ENCODE measurements around the gene TNFRSF8. TPM values are rescaled to one million over a fixed set of nuclear protein-coding genes. Genes with fewer than 3 reads are reported as not detected.

TNFRSF8 gene
- total and polyA plus RNA-seq, 2 donors, result 0.26 to 1.5 TPM

DNA sequence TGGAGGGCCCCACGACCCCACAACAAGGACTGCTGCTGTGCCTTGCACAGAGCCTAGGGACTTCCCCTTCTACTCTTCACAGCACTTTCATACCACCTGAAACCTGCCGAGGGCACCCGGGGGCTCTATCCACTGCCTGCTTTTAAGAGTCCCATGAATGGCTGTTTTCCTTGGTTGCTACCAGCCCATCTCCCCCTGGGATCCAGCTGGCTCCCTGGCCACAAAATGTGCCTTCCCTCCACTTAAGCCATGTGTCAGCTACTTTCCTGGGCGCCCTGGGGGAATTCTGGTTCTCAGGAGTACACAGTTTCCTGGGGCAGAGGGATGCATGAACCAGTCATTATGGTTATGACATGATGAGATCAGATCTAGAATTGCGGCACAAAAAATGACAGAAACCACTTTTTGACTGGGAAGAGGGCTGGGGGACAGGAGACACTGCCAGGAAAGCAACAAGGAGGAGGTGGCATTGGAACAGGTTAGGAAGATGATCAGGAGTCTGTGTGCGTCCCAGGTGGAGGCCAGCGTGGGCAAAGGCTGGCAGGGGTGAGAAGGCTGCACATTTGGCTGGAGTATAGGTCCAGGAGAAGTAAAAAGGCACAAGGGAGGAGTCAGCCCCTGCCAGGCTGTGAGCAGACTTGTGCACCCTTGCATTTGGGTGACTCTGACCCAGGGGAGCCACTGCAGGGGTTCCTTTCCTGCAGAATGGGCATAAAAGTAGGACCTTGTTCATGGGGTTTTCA, 3.2 kb upstream of the TNFRSF8 start:
- no peaks in the 10 kb centered on the region for H3K4me1 ChIP-seq (ENCODE audit: insufficient read depth)
- no peak overlapping the region for H3K27ac ChIP-seq (ENCODE audit: low read depth)
- H3K4me3 ChIP-seq (ENCODE audit: low read depth, low read length), result no peak overlapping the region
- no peaks in the 10 kb centered on the region for H3K36me3 ChIP-seq (ENCODE audit: insufficient read depth)
- WGBS, result 67% methylated on average over 7 of the region's 7 CpGs
- no peak for DNase-seq (ENCODE audit: extremely low spot score)

DNA sequence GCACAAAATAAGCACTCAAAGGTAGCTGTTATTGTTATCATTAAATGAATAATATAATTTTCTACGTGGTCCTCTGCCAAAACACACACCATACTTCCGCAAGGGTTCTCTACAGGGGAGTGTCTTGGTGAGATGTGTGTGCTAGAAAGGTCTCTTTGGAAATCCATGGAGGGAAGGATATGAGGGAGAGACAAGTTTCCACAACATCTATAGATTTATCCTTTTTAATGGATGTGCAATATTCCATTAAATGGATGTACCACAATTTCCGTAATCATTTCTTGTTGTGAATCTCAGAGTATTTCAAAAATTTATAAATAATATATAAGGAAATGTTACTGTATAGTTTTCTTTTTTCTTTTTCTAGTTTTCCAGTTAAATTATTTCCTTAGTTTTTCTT, 2.6 kb upstream of the TNFRSF8 start:
- no peak overlapping the region for H3K4me3 ChIP-seq (ENCODE audit: low read depth, low read length)
- WGBS, result 95% methylated on average over 3 of the region's 3 CpGs
- no peaks in the 10 kb centered on the region for H3K36me3 ChIP-seq (ENCODE audit: insufficient read depth)
- H3K27ac ChIP-seq (ENCODE audit: low read depth), result no peak overlapping the region
- no peaks in the 10 kb centered on the region for H3K4me1 ChIP-seq (ENCODE audit: insufficient read depth)
- DNase-seq (ENCODE audit: extremely low spot score), result no peak

GRCh38 chr1:12064073-12064969, 1.2 kb downstream of the TNFRSF8 start:
- Histone ChIP-seq H3K4me3 (ENCODE audit: low read depth, low read length) (no peak overlapping the region), H3K27ac (ENCODE audit: low read depth) (no peak overlapping the region), H3K36me3 (ENCODE audit: insufficient read depth) (no peaks in the 10 kb centered on the region), H3K4me1 (ENCODE audit: insufficient read depth) (no peaks in the 10 kb centered on the region)
- DNase-seq (ENCODE audit: extremely low spot score), result no peak
- WGBS, result 21% methylated on average over 17 of the region's 17 CpGs

DNA sequence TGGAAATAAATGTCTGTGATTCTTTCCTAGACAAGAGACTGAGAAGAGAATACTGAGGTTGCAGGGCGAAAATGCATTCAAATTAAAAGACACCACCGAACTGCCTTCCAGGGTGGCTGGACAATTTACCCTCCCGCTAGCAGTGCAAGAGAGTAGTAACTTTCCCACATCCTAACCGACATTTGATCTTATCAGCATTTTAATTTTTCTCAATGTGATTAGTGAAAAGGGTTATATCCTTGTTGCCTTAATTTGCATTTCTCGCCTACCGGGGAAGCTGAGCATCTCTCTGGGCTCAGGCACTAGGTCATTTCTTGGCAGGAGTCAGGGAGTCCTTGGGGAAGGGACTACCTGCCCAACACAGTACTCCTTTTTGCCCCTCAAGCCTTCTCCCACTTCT, 2.8 kb downstream of the TNFRSF8 start:
- H3K27ac ChIP-seq (ENCODE audit: low read depth), result no peak overlapping the region
- H3K4me1 ChIP-seq (ENCODE audit: insufficient read depth), result no peaks in the 10 kb centered on the region
- H3K4me3 ChIP-seq (ENCODE audit: low read depth, low read length), result no peak overlapping the region
- no peak for DNase-seq (ENCODE audit: extremely low spot score)
- no peaks in the 10 kb centered on the region for H3K36me3 ChIP-seq (ENCODE audit: insufficient read depth)
- WGBS, result 60% methylated on average over 6 of the region's 6 CpGs

DNA sequence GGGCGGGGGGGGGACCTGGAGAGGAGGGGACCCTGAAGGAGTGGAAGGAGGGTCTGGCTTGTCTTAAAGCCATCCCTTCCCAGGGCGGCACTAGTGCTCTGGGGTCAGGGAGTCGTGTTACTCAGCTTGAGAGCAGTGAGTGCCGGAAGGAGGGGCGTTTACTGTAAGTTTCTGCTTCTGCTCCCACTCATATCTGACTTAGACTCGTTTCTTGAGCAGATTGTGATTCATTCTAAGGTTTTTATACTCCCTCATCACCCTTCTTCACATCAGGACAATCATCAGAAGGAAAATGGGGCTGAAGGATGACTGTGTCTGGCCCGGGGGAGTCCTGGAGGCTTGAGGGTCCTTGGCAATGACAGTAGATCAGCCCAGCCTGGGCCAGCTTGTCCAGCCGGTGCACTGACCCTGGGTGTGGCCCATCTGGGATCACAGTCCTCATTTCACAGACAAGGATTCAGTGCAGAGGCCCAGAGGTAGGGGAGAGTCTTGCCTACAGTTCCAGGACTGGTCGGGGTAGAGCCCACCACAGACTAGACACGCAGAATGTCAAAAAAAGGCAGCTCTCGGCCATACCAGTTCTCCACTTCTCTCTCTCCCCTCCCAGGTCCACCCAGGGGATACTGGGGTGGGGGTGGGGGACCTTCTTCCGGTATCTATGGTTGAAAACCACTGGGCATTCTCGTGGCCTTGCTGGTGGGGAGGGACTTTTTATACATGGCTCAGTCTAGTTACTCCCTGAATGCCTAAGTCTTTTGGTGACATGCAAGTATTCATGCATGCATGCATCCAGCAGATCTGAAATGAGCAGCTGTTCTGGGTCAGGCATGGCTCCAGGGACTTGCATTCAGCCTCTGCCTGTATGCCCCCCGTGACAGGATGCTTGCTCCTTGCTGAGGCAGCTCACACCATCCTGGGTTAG, 5.1 kb downstream of the TNFRSF8 start:
- 37% methylated on average over 14 of the region's 14 CpGs for WGBS
- Histone ChIP-seq H3K4me3 (ENCODE audit: low read depth, low read length) (no peak overlapping the region), H3K27ac (ENCODE audit: low read depth) (no peak overlapping the region), H3K36me3 (ENCODE audit: insufficient read depth) (no peaks in the 10 kb centered on the region), H3K4me1 (ENCODE audit: insufficient read depth) (no peaks in the 10 kb centered on the region)
- no peak for DNase-seq (ENCODE audit: extremely low spot score)

- Histone ChIP-seq H3K27ac (ENCODE audit: low read depth) (no peak overlapping the region), H3K4me1 (ENCODE audit: insufficient read depth) (no peaks in the 10 kb centered on the region), H3K4me3 (ENCODE audit: low read depth, low read length) (no peak overlapping the region), H3K36me3 (ENCODE audit: insufficient read depth) (no peaks in the 10 kb centered on the region)
- 55% methylated on average over 10 of the region's 10 CpGs for WGBS
- no peak for DNase-seq (ENCODE audit: extremely low spot score)
Measured at GRCh38 chr1:12069623-12070244, 6.6 kb downstream of the TNFRSF8 start.

DNA sequence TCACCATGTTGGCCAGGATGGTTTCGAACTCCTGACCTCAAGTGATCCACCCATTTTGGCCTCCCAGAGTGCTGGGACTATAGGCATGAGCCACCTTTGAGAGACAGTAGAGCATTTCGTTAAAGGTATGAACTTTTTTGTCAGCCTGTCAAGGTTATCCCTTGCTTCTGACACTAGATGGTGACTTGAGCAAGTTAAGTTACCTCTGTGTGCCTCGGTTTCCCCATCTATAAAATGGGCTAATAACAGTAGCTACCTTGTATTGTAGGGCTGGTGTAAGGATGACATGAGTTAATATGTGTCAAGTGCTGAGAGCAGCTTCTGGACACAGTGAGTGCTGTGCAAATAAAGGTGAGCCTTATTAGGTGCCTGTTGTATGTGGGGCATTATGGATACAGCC, 8.8 kb downstream of the TNFRSF8 start:
- Histone ChIP-seq H3K4me3 (ENCODE audit: low read depth, low read length) (no peak overlapping the region), H3K4me1 (ENCODE audit: insufficient read depth) (no peaks in the 10 kb centered on the region), H3K27ac (ENCODE audit: low read depth) (no peak overlapping the region), H3K36me3 (ENCODE audit: insufficient read depth) (no peaks in the 10 kb centered on the region)
- no peak for DNase-seq (ENCODE audit: extremely low spot score)
- WGBS, result 85% methylated on average over 3 of the region's 3 CpGs

DNA sequence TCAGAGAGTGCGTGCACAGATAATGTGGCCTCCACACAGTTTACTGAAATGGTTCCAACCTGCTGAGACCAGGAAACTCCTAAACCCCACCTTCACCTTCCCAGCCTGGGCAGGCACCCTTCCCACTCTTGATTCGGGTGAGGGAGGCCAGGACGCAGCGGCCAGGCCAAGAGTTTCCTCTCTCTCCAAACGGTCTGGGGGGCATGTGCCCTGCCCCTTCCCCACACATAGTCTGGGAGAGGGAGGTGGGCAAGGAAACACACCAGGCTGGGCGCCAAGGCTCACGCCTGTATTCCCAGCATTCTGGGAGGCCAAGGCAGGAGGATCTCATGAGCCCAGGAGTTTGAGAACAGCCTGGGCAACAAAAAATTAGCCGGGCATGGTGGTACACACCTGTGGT, 9.6 kb downstream of the TNFRSF8 start:
- H3K4me1 ChIP-seq (ENCODE audit: insufficient read depth), result no peaks in the 10 kb centered on the region
- WGBS, result 82% methylated on average over 8 of the region's 8 CpGs
- no peak for DNase-seq (ENCODE audit: extremely low spot score)
- H3K27ac ChIP-seq (ENCODE audit: low read depth), result no peak overlapping the region
- no peak overlapping the region for H3K4me3 ChIP-seq (ENCODE audit: low read depth, low read length)
- H3K36me3 ChIP-seq (ENCODE audit: insufficient read depth), result no peaks in the 10 kb centered on the region

DNA sequence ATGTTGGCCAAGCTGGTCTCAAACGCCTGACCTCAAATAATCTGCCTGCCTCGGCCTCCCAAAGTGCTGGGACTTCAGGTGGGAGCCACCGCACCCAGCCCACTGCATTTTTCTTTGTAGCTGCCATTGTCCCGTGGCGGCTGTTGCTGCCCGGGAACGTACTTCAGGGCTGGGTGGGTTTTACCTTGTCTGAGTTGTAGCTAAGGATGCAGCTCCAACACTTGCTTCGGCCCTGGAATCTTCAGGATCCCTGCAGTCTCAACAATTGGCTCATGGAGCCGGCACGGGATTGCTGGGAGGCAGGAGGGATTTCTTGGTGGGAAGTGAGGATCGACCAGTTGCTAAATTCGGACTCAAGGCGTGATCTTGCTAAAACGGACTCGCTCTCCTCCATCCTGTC, 10.7 kb downstream of the TNFRSF8 start:
- Histone ChIP-seq H3K36me3 (ENCODE audit: insufficient read depth) (no peaks in the 10 kb centered on the region), H3K27ac (ENCODE audit: low read depth) (no peak overlapping the region), H3K4me3 (ENCODE audit: low read depth, low read length) (no peak overlapping the region), H3K4me1 (ENCODE audit: insufficient read depth) (no peaks in the 10 kb centered on the region)
- DNase-seq (ENCODE audit: extremely low spot score), result no peak
- 90% methylated on average over 15 of the region's 15 CpGs for WGBS

DNA sequence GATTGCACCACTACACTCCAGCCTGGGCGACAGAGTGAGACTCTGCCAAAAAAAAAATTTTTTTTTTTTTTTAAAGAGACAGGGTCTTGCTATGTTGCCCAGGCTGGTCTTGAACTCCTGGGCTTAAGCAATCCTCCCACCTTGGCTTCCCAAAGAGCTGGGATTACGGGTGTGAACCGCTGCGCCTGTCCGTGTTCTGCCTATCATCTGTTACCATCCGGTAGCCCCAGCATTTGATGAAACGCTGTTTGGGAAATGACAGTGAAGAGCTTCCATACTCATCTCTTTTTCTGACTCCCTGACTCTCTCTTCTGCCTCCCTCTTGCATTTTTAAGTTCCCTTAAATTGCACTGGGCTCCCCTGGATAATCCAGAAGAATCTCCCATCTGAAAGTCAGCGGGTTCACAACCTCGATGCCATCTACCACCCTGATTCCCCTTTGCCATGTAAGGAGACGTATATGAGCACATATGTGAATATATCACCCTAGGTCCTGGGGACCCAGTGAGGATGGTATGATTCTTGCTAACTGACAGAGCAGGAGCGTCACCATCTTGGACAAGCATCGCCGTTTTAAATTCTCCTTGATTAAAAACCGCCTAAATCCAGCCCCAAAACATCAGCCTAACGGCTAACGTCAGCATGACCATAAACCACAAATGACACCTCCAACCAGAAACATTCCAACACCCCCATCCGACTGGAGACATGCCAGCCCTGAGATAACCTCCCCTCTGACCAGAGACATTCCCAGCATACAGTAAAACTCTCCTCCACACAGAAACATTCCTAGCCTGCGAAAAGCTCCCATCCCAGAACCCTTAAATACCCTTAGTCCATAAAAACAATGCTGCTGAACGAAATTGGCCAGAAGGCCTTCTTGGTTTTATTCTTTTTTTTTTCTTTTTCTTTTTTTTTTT, 12.4 kb downstream of the TNFRSF8 start:
- Histone ChIP-seq H3K4me1 (ENCODE audit: insufficient read depth) (no peaks in the 10 kb centered on the region), H3K4me3 (ENCODE audit: low read depth, low read length) (no peak overlapping the region), H3K27ac (ENCODE audit: low read depth) (no peak overlapping the region), H3K36me3 (ENCODE audit: insufficient read depth) (no peaks in the 10 kb centered on the region)
- WGBS, result 47% methylated on average over 19 of the region's 19 CpGs
- peak; percentile 52 for DNase-seq (ENCODE audit: extremely low spot score)

DNA sequence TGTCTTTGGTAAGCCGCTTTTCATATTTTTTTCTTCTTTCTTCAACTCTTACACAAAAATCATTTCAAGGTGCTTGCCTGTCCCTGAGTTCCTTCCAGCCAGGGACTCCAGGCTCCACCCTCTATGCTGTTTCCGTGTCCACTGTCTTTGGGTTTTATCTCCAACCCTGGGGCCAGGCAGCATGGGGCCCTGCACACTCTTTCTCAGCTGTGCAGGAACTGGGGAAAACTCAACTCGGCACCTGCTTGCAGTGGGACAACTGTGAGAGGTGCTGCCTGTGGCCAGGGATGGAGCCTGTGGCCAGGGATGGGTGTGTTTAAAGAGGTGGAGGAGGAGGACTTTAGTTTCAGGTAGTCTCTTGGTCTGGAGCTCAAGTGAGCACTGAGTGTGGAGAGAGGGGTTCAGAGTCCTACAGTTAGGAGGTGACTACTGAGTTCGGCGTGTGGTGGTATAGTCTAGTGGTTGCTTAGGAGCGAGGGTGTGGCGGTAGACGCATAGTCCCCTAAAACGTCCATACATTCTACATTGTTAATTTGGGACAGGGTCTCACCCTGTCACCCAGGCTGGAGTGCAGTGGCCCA, 13.4 kb downstream of the TNFRSF8 start:
- no peak overlapping the region for H3K4me3 ChIP-seq (ENCODE audit: low read depth, low read length)
- H3K36me3 ChIP-seq (ENCODE audit: insufficient read depth), result no peaks in the 10 kb centered on the region
- no peak overlapping the region for H3K27ac ChIP-seq (ENCODE audit: low read depth)
- no peak for DNase-seq (ENCODE audit: extremely low spot score)
- WGBS, result 88% methylated on average over 9 of the region's 9 CpGs
- no peaks in the 10 kb centered on the region for H3K4me1 ChIP-seq (ENCODE audit: insufficient read depth)

DNA sequence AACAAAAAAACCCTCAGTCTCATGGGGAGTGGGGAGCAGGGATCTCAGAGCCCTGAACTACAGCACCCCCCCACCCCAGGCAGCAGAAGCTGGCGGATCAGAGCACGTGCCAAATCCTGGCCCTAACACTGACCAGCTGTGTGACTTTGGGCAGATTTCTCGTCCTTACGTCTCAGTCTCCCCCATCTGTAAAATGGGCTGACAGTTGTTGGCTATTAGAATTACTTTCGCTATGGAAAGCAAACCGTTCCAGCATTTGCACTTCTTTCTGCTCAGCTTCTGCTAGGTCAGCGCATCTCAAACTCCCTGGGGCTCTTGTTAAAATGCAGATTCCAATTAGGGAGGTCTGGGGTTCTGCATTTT, 15.5 kb downstream of the TNFRSF8 start:
- no peak overlapping the region for H3K27ac ChIP-seq (ENCODE audit: low read depth)
- H3K4me3 ChIP-seq (ENCODE audit: low read depth, low read length), result no peak overlapping the region
- H3K36me3 ChIP-seq (ENCODE audit: insufficient read depth), result no peaks in the 10 kb centered on the region
- WGBS, result 68% methylated on average over 7 of the region's 7 CpGs
- no peak for DNase-seq (ENCODE audit: extremely low spot score)
- H3K4me1 ChIP-seq (ENCODE audit: insufficient read depth), result no peaks in the 10 kb centered on the region

Measured in urinary bladder (tissue), 4 donors.